Stimulated activated CD4-positive, alpha-beta T cell treated with anti-CD3 and anti-CD28 coated beads, Interleukin-15, amount 100 ng/mL, for 48 hours (primary cell): ENCODE results near the gene TMOD2.
A peak's percentile ranks its signal among the peaks of the same experiment; 100 is the strongest.
"Not testable (repeated sequence)": the region's sequence is repeated elsewhere in the genome, so short reads cannot be mapped to it uniquely, and the experiment has no call there.

Source experiments
- DNase-seq, 2 donors: peaks; one replicate each; pipeline ENCODE4 v3.0.0-alpha.2; 2020; ENCODE audit warnings: low read depth in 2 of 2

Gene TMOD2

GRCh38 chr15:51774916-51775315 lies 23.5 kb downstream of the TMOD2 start:
- no peak for DNase-seq

- peak in 1 of 2 donors; percentile 37 for DNase-seq
Measured at GRCh38 chr15:51775967-51776816, 24.8 kb downstream of the TMOD2 start.

GRCh38 chr15:51776952-51777569 lies 25.7 kb downstream of the TMOD2 start:
- DNase-seq = peak in 1 of 2 donors; percentile 52

- DNase-seq = no peak
Measured at GRCh38 chr15:51780636-51781035, 29.2 kb downstream of the TMOD2 start.

- DNase-seq = no peak
Measured at GRCh38 chr15:51781506-51781905, 30.1 kb downstream of the TMOD2 start.

GRCh38 chr15:51782357-51782896 lies 31.0 kb downstream of the TMOD2 start:
- DNase-seq = no peak

- no peak for DNase-seq
Measured at GRCh38 chr15:51783967-51784366, 32.6 kb downstream of the TMOD2 start.

- DNase-seq = not testable (repeated sequence)
Measured at GRCh38 chr15:51787130-51787529, 35.7 kb downstream of the TMOD2 start.

- DNase-seq = not testable (repeated sequence)
Measured at GRCh38 chr15:51792474-51792873, 41.1 kb downstream of the TMOD2 start.

- DNase-seq = no peak
Measured at GRCh38 chr15:51793521-51794305, 42.3 kb downstream of the TMOD2 start.

- DNase-seq = no peak
Measured at GRCh38 chr15:51796847-51797401, 45.5 kb downstream of the TMOD2 start.

GRCh38 chr15:51798281-51798680 lies 46.9 kb downstream of the TMOD2 start:
- DNase-seq = no peak

- no peak for DNase-seq
Measured at GRCh38 chr15:51799282-51800252, 48.2 kb downstream of the TMOD2 start.

- no peak for DNase-seq
Measured at GRCh38 chr15:51801391-51801835, 50.0 kb downstream of the TMOD2 start.

GRCh38 chr15:51802593-51802992 lies 51.2 kb downstream of the TMOD2 start:
- no peak for DNase-seq

- DNase-seq = no peak
Measured at GRCh38 chr15:51803965-51804364, 52.6 kb downstream of the TMOD2 start.

GRCh38 chr15:51806123-51806522 lies 54.7 kb downstream of the TMOD2 start:
- DNase-seq = no peak

GRCh38 chr15:51809457-51809856 lies 58.1 kb downstream of the TMOD2 start:
- DNase-seq = no peak

GRCh38 chr15:51812598-51812997 lies 61.2 kb downstream of the TMOD2 start:
- no peak for DNase-seq

- no peak for DNase-seq
Measured at GRCh38 chr15:51814606-51815005, 63.2 kb downstream of the TMOD2 start.

- no peak for DNase-seq
Measured at GRCh38 chr15:51816611-51817010, 65.2 kb downstream of the TMOD2 start.
